T-helper 17 cell (primary cell): ENCODE measurements around the gene TRAK1. TPM values are rescaled to one million over a fixed set of nuclear protein-coding genes. Genes with fewer than 3 reads are reported as not detected.
"Not testable (repeated sequence)": the region's sequence is repeated elsewhere in the genome, so short reads cannot be mapped to it uniquely, and the experiment has no call there.

Experiments used
- ATAC-seq: fragments of 150-1000 bp; cut with Tn5 transposase; 2 replicates; pipeline ENCODE4 v1.10.0; 2021; ENCODE audit warnings: mild to moderate bottlenecking, moderate library complexity
- DNase-seq, 3 donors: peaks; one replicate each; pipeline versions ENCODE4 v3.0.0 to v3.0.0-alpha.2; 2020 to 2021
- H3K9me3 ChIP-seq: one replicate; pipeline ENCODE4 v1.7.0; 2013; ENCODE audit warnings: low read length, mild to moderate bottlenecking; ENCODE audit not compliant: control insufficient read depth, poor library complexity, severe bottlenecking
- H3K27ac Mint-ChIP-seq: one replicate; pipeline ENCODE4 v1.8.0; 2022; ENCODE audit warnings: mild to moderate bottlenecking, moderate library complexity, mixed read lengths
- H3K27me3 Mint-ChIP-seq: one replicate; pipeline ENCODE4 v1.8.0; 2022; ENCODE audit warnings: mixed read lengths
- H3K36me3 Mint-ChIP-seq: one replicate; pipeline ENCODE4 v1.8.0; 2022; ENCODE audit warnings: low read depth, mixed read lengths
- H3K4me1 Mint-ChIP-seq: one replicate; pipeline ENCODE4 v1.8.0; 2022; ENCODE audit warnings: mild to moderate bottlenecking, mixed read lengths
- H3K4me3 Mint-ChIP-seq: one replicate; pipeline ENCODE4 v1.8.0; 2022; ENCODE audit warnings: mild to moderate bottlenecking, moderate library complexity, mixed read lengths
- total RNA-seq, 4 donors: library from RNA in 2 of 4; stranded (reverse) in 2 of 4; gene quantifications; one replicate each; pipeline ENCODE4 v1.2.3 and lab custom pipeline; 2022 to 2026

TRAK1 gene
- total RNA-seq, 2 donors from 2014 or later = 22.6 to 23.8 TPM

- DNase-seq (no peak), ATAC-seq (no peak)
- Mint-ChIP-seq H3K27me3 (no peaks in the 10 kb centered on the region), H3K4me3 (no peak overlapping the region), H3K36me3 (no peaks in the 10 kb centered on the region), H3K27ac (peak overlapping the region; percentile 3), H3K4me1 (peaks cover 46% of the 10 kb centered on the region)
- no peaks in the 10 kb centered on the region for H3K9me3 ChIP-seq
Observed at GRCh38 chr3:42095540-42095939, 4.4 kb downstream of the TRAK1 start.

- H3K27me3 Mint-ChIP-seq = no peaks in the 10 kb centered on the region
- no peaks in the 10 kb centered on the region for H3K9me3 ChIP-seq
- H3K4me1 Mint-ChIP-seq = peaks cover 33% of the 10 kb centered on the region
- DNase-seq (no peak), ATAC-seq (no peak)
- no peaks in the 10 kb centered on the region for H3K36me3 Mint-ChIP-seq
- H3K27ac Mint-ChIP-seq = peak overlapping the region; percentile 67
- no peak overlapping the region for H3K4me3 Mint-ChIP-seq
Observed at GRCh38 chr3:42096796-42097565, 5.8 kb downstream of the TRAK1 start.

- DNase-seq = no peak
- Mint-ChIP-seq H3K36me3 (no peaks in the 10 kb centered on the region), H3K27ac (peak overlapping the region; percentile 67), H3K27me3 (no peaks in the 10 kb centered on the region), H3K4me1 (peaks cover 27% of the 10 kb centered on the region), H3K4me3 (no peak overlapping the region)
- no peak for ATAC-seq
- no peaks in the 10 kb centered on the region for H3K9me3 ChIP-seq
Observed at GRCh38 chr3:42097566-42097946, 6.4 kb downstream of the TRAK1 start.

- no peak for DNase-seq
- no peaks in the 10 kb centered on the region for H3K36me3 Mint-ChIP-seq
- H3K4me3 Mint-ChIP-seq = no peak overlapping the region
- H3K27me3 Mint-ChIP-seq = no peaks in the 10 kb centered on the region
- H3K9me3 ChIP-seq = no peaks in the 10 kb centered on the region
- H3K4me1 Mint-ChIP-seq = peaks cover 26% of the 10 kb centered on the region
- ATAC-seq = no peak
- peak overlapping the region; percentile 67 for H3K27ac Mint-ChIP-seq
Observed at GRCh38 chr3:42098171-42098570, 7.0 kb downstream of the TRAK1 start.

- H3K27me3 Mint-ChIP-seq = no peaks in the 10 kb centered on the region
- no peaks in the 10 kb centered on the region for H3K36me3 Mint-ChIP-seq
- H3K4me3 Mint-ChIP-seq = no peak overlapping the region
- ATAC-seq (no peak), DNase-seq (no peak)
- peak overlapping the region; percentile 43 for H3K27ac Mint-ChIP-seq
- H3K9me3 ChIP-seq = no peaks in the 10 kb centered on the region
- H3K4me1 Mint-ChIP-seq = peaks cover 20% of the 10 kb centered on the region
Observed at GRCh38 chr3:42099020-42099765, 8.0 kb downstream of the TRAK1 start.

- peaks cover 21% of the 10 kb centered on the region for H3K4me1 Mint-ChIP-seq
- no peak overlapping the region for H3K27ac Mint-ChIP-seq
- no peaks in the 10 kb centered on the region for H3K27me3 Mint-ChIP-seq
- no peak overlapping the region for H3K4me3 Mint-ChIP-seq
- no peaks in the 10 kb centered on the region for H3K9me3 ChIP-seq
- DNase-seq (no peak), ATAC-seq (no peak)
- no peaks in the 10 kb centered on the region for H3K36me3 Mint-ChIP-seq
Observed at GRCh38 chr3:42101048-42101447, 9.9 kb downstream of the TRAK1 start.

- H3K4me3 Mint-ChIP-seq = no peak overlapping the region
- no peak for ATAC-seq
- H3K4me1 Mint-ChIP-seq = peaks cover 21% of the 10 kb centered on the region
Observed at GRCh38 chr3:42101481-42101880, 10.3 kb downstream of the TRAK1 start.

GRCh38 chr3:42102571-42102970 is 11.4 kb downstream of the TRAK1 start:
- DNase-seq (no peak), ATAC-seq (no peak)
- H3K27me3 Mint-ChIP-seq = no peaks in the 10 kb centered on the region
- H3K9me3 ChIP-seq = no peaks in the 10 kb centered on the region
- peaks cover 21% of the 10 kb centered on the region for H3K4me1 Mint-ChIP-seq
- peak overlapping the region; percentile 73 for H3K27ac Mint-ChIP-seq
- no peaks in the 10 kb centered on the region for H3K36me3 Mint-ChIP-seq
- peak overlapping the region; percentile 50 for H3K4me3 Mint-ChIP-seq

More at GRCh38 chr3:42101481-42101880, 10.3 kb downstream of the TRAK1 start:
- H3K9me3 ChIP-seq = no peaks in the 10 kb centered on the region
- H3K36me3 Mint-ChIP-seq = no peaks in the 10 kb centered on the region
- no peaks in the 10 kb centered on the region for H3K27me3 Mint-ChIP-seq
- DNase-seq = no peak
- H3K27ac Mint-ChIP-seq = no peak overlapping the region

GRCh38 chr3:42103921-42104665 is 12.9 kb downstream of the TRAK1 start:
- DNase-seq, H3K9me3 ChIP-seq, H3K27me3 Mint-ChIP-seq, H3K4me3 Mint-ChIP-seq, H3K27ac Mint-ChIP-seq, ATAC-seq, H3K36me3 Mint-ChIP-seq: not testable (repeated sequence)
- peaks cover 13% of the 10 kb centered on the region for H3K4me1 Mint-ChIP-seq

GRCh38 chr3:42105994-42106393 is 14.8 kb downstream of the TRAK1 start:
- H3K27ac Mint-ChIP-seq, H3K4me1 Mint-ChIP-seq, H3K9me3 ChIP-seq, H3K4me3 Mint-ChIP-seq, H3K36me3 Mint-ChIP-seq, DNase-seq, ATAC-seq, H3K27me3 Mint-ChIP-seq: not testable (repeated sequence)

GRCh38 chr3:42106646-42107045 is 15.5 kb downstream of the TRAK1 start:
- no peak overlapping the region for H3K27ac Mint-ChIP-seq
- H3K4me1 Mint-ChIP-seq = peaks cover 6% of the 10 kb centered on the region
- H3K36me3 Mint-ChIP-seq = peaks cover 2% of the 10 kb centered on the region
- no peak for ATAC-seq
- DNase-seq = no peak
- no peak overlapping the region for H3K4me3 Mint-ChIP-seq
- no peaks in the 10 kb centered on the region for H3K27me3 Mint-ChIP-seq
- no peaks in the 10 kb centered on the region for H3K9me3 ChIP-seq

- no peaks in the 10 kb centered on the region for H3K27me3 Mint-ChIP-seq
- no peaks in the 10 kb centered on the region for H3K9me3 ChIP-seq
- no peak overlapping the region for H3K4me3 Mint-ChIP-seq
- no peak overlapping the region for H3K27ac Mint-ChIP-seq
- DNase-seq = no peak
- ATAC-seq = no peak
- peaks cover 8% of the 10 kb centered on the region for H3K4me1 Mint-ChIP-seq
- H3K36me3 Mint-ChIP-seq = peaks cover 2% of the 10 kb centered on the region
Observed at GRCh38 chr3:42110631-42111030, 19.5 kb downstream of the TRAK1 start.

- H3K4me3 Mint-ChIP-seq = no peak overlapping the region
- no peaks in the 10 kb centered on the region for H3K27me3 Mint-ChIP-seq
- no peaks in the 10 kb centered on the region for H3K9me3 ChIP-seq
- no peak for ATAC-seq
- H3K27ac Mint-ChIP-seq = no peak overlapping the region
- peaks cover 18% of the 10 kb centered on the region for H3K4me1 Mint-ChIP-seq
- DNase-seq = no peak
- no peaks in the 10 kb centered on the region for H3K36me3 Mint-ChIP-seq
Observed at GRCh38 chr3:42114130-42114725, 23.1 kb downstream of the TRAK1 start.
